ENCODE results near the gene DNAJA4. TPM values are rescaled to one million over a fixed set of nuclear protein-coding genes. Genes with fewer than 3 reads are reported as not detected.

DNAJA4 gene
- total and polyA plus RNA-seq, 9 of the 15 experiments (the other 6 are each of a cell fraction or from before 2014, with no cell fraction given) = 0.11 to 1.0 (median 0.16) TPM; not detected in 4

DNA sequence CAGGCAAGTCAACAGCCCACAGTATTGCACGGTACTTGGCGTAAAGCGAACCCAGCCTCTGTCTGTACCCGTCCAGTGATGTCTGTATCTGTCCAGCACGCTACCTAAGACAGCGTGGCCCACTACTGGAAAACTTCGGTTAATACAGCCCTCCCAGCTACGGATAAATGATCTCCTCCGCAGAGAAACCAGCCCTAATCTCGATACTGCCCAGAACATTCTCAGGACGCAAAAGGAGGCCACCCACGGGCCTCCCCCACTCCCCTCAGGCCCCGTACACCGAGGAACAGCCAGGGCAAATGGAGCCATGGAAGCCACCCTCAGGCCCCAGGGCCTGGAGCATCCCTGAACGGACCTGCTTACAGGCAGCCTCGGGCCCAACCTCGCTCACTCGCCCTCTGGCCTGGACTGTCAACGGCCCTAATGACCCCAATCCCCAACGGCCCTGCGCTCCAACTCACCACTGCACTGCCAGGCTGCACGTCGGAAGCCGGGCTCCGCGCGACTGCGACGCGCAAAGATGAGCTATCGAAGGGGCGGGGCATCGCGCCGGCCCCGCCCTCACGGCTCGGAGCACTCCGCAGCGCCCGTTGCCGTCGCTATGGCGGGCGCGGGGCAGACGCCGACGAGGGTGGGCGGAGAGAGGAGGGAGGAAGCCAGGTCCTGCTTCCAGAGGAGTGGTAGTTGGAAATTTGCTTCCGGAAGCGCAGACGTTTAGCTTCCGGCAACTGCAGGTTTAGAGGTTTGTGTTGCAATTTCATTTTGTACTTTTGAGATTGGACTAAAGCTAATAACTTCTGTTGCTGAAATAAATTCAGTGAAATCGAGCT is 35.0 kb downstream of the DNAJA4 start, which contains the start of gene SKIC8 (continued):
- TF ChIP-seq VEZF1 (CRISPR knock-in tag; IDR thresholded peaks at IDR 0.05) (peak; percentile 90), TGIF2 (CRISPR knock-in tag; IDR thresholded peaks at IDR 0.05) (no peak), SRF (CRISPR knock-in tag; IDR thresholded peaks at IDR 0.05) (peak in 1 of 2 experiments; percentile 69; a peak in 1 of 4 replicates), MTF1 (CRISPR knock-in tag; IDR thresholded peaks at IDR 0.05; ENCODE audit: borderline replicate concordance) (no peak), EHMT2 (IDR thresholded peaks at IDR 0.05) (no peak), ESRRB (CRISPR knock-in tag; IDR thresholded peaks at IDR 0.05; ENCODE audit: borderline replicate concordance) (no peak), SIX5 (IDR thresholded peaks at IDR 0.05; ENCODE audit: borderline replicate concordance in 1 of 2, insufficient read depth in 1 of 2, low read depth in 1 of 2, low read length in 2 of 2) (no peak; a peak in 2 of 4 replicates), TBL1XR1 (IDR thresholded peaks at IDR 0.05; ENCODE audit: low read length in 2 of 2) (peak in 1 of 2 experiments; percentile 71; a peak in 2 of 4 replicates), HNRNPLL (IDR thresholded peaks at IDR 0.05; ENCODE audit: low read depth, low read length, poor library complexity, severe bottlenecking) (peak; percentile 78), SMARCA5 (IDR thresholded peaks at IDR 0.05) (no peak), ARID2 (IDR thresholded peaks at IDR 0.05) (no peak), POLR2AphosphoS5 (IDR thresholded peaks at IDR 0.05; ENCODE audit: control insufficient read depth, insufficient read depth, low read depth, low read length) (peak; percentile 89), MECOM (CRISPR knock-in tag; IDR thresholded peaks at IDR 0.05) (no peak), GTF2E2 (tag; IDR thresholded peaks at IDR 0.05) (peak; percentile 84; the same call in 1 of the 2 replicates), PURB (CRISPR knock-in tag; IDR thresholded peaks at IDR 0.05; ENCODE audit: low read depth) (no peak), ZNF507 (tag; conservative IDR thresholded peaks at IDR 0.05) (no peak), PPARD (CRISPR knock-in tag; IDR thresholded peaks at IDR 0.05) (no peak), ASH1L (IDR thresholded peaks at IDR 0.05; ENCODE audit: borderline replicate concordance, low read depth, partially characterized antibody) (no peak), BMI1 (IDR thresholded peaks at IDR 0.05; ENCODE audit: low read length) (no peak), ZFPM2 (CRISPR knock-in tag; IDR thresholded peaks at IDR 0.05) (no peak), ZNF253 (CRISPR knock-in tag; conservative IDR thresholded peaks at IDR 0.05) (no peak), ZBTB12 (CRISPR knock-in tag; IDR thresholded peaks at IDR 0.05) (peak; percentile 93), POU5F1 (IDR thresholded peaks at IDR 0.05; ENCODE audit: borderline replicate concordance, low read depth, low read length, partially characterized antibody) (no peak), HDAC8 (tag; IDR thresholded peaks at IDR 0.05) (no peak), RBM14 (IDR thresholded peaks at IDR 0.05; ENCODE audit: borderline replicate concordance, insufficient read depth, low read depth, low read length) (no peak), SAP30 (IDR thresholded peaks at IDR 0.05; ENCODE audit: borderline replicate concordance, insufficient read depth, low read depth, low read length, poor library complexity, severe bottlenecking) (peak; percentile 98)

Measured in K562 (cell line).